ENCODE measurements around the gene ATP5IF1. TPM values are rescaled to one million over a fixed set of nuclear protein-coding genes. Genes with fewer than 3 reads are reported as not detected.

Gene ATP5IF1
- total and polyA plus RNA-seq, 10 of the 15 experiments (the other 5 are each of a cell fraction or from before 2014, with no cell fraction given): 253 to 1,210 (median 418) TPM

DNA sequence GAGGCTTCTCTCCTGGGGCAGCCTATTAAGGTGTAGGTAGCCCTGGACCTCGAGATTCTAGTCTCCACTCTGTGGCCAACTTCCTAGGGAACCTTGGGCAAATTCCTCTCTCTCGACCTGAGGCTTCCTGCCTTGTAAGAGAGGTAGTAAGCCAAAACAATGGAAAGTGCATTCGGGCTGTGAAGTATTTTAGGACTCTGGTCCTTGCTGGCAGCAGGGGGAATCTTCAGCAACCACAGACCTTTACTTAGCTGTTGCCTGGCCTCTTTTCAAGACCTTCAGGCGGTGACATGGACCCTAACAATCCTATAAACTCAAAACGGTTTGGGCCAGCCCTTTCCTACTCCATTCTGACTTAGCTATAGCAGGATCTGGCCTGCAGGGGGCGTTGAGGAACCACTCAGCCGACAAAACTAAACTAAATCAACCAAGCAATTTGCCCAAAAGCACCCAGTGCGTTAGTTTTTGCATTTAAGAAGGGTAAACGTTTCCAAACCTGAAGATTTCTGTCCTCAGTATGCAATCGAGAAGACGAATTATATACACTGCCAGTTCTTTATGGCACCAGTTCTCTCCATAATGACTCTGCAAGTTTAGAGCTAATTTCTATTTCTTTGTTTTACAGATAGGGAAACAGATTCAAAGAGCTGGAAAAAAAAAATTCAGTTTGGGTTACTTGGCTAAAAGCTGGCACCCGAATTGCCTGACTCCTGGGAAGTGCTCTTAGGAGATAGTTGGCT lies 12.5 kb downstream of the ATP5IF1 start (continued):
- TF ChIP-seq EP300 (IDR thresholded peaks at IDR 0.05; ENCODE audit: borderline replicate concordance in 1 of 2, control insufficient read depth in 1 of 2, low read depth in 2 of 2, low read length in 2 of 2) (no peak), WRNIP1 (IDR thresholded peaks at IDR 0.05; ENCODE audit: borderline replicate concordance, low read depth, low read length) (no peak), IKZF2 (IDR thresholded peaks at IDR 0.05) (no peak), STAT3 (IDR thresholded peaks at IDR 0.05; ENCODE audit: low read depth, low read length) (no peak), RFX5 (IDR thresholded peaks at IDR 0.05; ENCODE audit: low read depth, low read length) (no peak), GABPA (IDR thresholded peaks at IDR 0.05; ENCODE audit: low read depth) (no peak), GATAD2B (conservative IDR thresholded peaks at IDR 0.05; ENCODE audit: low read depth) (no peak), PML (IDR thresholded peaks at IDR 0.05; ENCODE audit: low read length) (no peak), SUPT20H (IDR thresholded peaks at IDR 0.05; ENCODE audit: borderline replicate concordance, control insufficient read depth, low read depth, low read length) (no peak), RCOR1 (conservative IDR thresholded peaks at IDR 0.05; ENCODE audit: low read depth, low read length) (no peak), RELA (IDR thresholded peaks at IDR 0.05; ENCODE audit: borderline replicate concordance, partially characterized antibody) (no peak), MEF2A (IDR thresholded peaks at IDR 0.05; ENCODE audit: insufficient read depth, low read depth, low read length) (no peak), IRF4 (IDR thresholded peaks at IDR 0.05; ENCODE audit: low read depth, low read length) (no peak), MEF2B (IDR thresholded peaks at IDR 0.05; ENCODE audit: partially characterized antibody, poor library complexity, severe bottlenecking) (no peak), FOXK2 (IDR thresholded peaks at IDR 0.05) (no peak), CEBPB (IDR thresholded peaks at IDR 0.05; ENCODE audit: borderline replicate concordance in 1 of 2, low read depth in 2 of 2, low read length in 2 of 2) (no peak), CREB1 (IDR thresholded peaks at IDR 0.05; ENCODE audit: low read depth) (no peak), NBN (IDR thresholded peaks at IDR 0.05) (peak; percentile 15; the same call in 1 of the 2 replicates), BACH1 (IDR thresholded peaks at IDR 0.05; ENCODE audit: borderline replicate concordance) (no peak), NRF1 (conservative IDR thresholded peaks at IDR 0.05; ENCODE audit: low read depth, low read length) (no peak), TAF1 (IDR thresholded peaks at IDR 0.05; ENCODE audit: borderline replicate concordance, low read depth, low read length) (peak; percentile 60; the same call in 1 of the 2 replicates), SMAD5 (IDR thresholded peaks at IDR 0.05; ENCODE audit: low read depth) (no peak)
- TF ChIP-seq, protein P1, sequence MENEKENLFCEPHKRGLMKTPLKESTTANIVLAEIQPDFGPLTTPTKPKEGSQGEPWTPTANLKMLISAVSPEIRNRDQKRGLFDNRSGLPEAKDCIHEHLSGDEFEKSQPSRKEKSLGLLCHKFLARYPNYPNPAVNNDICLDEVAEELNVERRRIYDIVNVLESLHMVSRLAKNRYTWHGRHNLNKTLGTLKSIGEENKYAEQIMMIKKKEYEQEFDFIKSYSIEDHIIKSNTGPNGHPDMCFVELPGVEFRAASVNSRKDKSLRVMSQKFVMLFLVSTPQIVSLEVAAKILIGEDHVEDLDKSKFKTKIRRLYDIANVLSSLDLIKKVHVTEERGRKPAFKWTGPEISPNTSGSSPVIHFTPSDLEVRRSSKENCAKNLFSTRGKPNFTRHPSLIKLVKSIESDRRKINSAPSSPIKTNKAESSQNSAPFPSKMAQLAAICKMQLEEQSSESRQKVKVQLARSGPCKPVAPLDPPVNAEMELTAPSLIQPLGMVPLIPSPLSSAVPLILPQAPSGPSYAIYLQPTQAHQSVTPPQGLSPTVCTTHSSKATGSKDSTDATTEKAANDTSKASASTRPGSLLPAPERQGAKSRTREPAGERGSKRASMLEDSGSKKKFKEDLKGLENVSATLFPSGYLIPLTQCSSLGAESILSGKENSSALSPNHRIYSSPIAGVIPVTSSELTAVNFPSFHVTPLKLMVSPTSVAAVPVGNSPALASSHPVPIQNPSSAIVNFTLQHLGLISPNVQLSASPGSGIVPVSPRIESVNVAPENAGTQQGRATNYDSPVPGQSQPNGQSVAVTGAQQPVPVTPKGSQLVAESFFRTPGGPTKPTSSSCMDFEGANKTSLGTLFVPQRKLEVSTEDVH (IDR thresholded peaks at IDR 0.05; ENCODE audit: low read depth, partially characterized antibody): no peak
- TF ChIP-seq, protein P2, sequence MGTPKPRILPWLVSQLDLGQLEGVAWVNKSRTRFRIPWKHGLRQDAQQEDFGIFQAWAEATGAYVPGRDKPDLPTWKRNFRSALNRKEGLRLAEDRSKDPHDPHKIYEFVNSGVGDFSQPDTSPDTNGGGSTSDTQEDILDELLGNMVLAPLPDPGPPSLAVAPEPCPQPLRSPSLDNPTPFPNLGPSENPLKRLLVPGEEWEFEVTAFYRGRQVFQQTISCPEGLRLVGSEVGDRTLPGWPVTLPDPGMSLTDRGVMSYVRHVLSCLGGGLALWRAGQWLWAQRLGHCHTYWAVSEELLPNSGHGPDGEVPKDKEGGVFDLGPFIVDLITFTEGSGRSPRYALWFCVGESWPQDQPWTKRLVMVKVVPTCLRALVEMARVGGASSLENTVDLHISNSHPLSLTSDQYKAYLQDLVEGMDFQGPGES (IDR thresholded peaks at IDR 0.05): no peak
- TF ChIP-seq, protein P3, sequence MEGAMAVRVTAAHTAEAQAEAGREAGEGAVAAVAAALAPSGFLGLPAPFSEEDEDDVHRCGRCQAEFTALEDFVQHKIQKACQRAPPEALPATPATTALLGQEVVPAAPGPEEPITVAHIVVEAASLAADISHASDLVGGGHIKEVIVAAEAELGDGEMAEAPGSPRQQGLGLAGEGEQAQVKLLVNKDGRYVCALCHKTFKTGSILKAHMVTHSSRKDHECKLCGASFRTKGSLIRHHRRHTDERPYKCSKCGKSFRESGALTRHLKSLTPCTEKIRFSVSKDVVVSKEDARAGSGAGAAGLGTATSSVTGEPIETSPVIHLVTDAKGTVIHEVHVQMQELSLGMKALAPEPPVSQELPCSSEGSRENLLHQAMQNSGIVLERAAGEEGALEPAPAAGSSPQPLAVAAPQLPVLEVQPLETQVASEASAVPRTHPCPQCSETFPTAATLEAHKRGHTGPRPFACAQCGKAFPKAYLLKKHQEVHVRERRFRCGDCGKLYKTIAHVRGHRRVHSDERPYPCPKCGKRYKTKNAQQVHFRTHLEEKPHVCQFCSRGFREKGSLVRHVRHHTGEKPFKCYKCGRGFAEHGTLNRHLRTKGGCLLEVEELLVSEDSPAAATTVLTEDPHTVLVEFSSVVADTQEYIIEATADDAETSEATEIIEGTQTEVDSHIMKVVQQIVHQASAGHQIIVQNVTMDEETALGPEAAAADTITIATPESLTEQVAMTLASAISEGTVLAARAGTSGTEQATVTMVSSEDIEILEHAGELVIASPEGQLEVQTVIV (IDR thresholded peaks at IDR 0.05; ENCODE audit: borderline replicate concordance, partially characterized antibody): no peak
